Uterus (tissue), 2 donors: ENCODE results near the gene GPD1L.

ENCODE experiments used
- POLR2A ChIP-seq, 2 donors: fragments of 450-650 bp; IDR thresholded peaks; one replicate each; pipeline ENCODE4 v1.6.1; 2016; ENCODE audit warnings: antibody characterized with exemption in 2 of 2, mild to moderate bottlenecking in 1 of 2, moderate library complexity in 1 of 2
- TF ChIP-seq, protein P1 (sequence below), 4 experiments: fragments of 200-600 bp in 2 of 4; fragments of 450-650 bp in 2 of 4; sonication (generic) in 2 of 4; IDR thresholded peaks; one replicate each; pipeline ENCODE4 v1.5.1; 2016 to 2019; ENCODE audit warnings: antibody characterized with exemption in 4 of 4, mild to moderate bottlenecking in 2 of 4, moderate library complexity in 1 of 4

DNA sequence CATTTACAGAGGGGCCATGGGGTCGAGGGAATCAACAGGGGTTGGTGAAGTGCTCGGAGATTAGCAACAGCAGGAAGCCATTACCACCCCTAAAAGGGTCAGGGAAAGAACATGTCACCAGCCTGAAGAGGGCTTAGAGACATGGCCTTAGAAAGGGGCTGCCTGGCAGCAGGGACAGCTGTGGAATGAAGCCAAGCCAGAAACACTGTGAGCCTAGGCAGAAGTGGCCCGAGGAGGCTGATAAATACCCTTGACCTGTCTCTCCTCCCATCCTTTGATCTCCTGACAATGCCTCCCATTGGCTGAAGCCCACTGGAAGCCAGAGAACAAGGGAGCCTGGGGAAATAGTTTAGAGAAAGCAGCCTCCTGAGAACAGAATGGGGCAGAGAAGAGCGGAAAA is 31.4 kb downstream of the GPD1L start:
- TF ChIP-seq, protein P1, sequence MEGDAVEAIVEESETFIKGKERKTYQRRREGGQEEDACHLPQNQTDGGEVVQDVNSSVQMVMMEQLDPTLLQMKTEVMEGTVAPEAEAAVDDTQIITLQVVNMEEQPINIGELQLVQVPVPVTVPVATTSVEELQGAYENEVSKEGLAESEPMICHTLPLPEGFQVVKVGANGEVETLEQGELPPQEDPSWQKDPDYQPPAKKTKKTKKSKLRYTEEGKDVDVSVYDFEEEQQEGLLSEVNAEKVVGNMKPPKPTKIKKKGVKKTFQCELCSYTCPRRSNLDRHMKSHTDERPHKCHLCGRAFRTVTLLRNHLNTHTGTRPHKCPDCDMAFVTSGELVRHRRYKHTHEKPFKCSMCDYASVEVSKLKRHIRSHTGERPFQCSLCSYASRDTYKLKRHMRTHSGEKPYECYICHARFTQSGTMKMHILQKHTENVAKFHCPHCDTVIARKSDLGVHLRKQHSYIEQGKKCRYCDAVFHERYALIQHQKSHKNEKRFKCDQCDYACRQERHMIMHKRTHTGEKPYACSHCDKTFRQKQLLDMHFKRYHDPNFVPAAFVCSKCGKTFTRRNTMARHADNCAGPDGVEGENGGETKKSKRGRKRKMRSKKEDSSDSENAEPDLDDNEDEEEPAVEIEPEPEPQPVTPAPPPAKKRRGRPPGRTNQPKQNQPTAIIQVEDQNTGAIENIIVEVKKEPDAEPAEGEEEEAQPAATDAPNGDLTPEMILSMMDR (IDR thresholded peaks at IDR 0.05), result no peak
- no peak for TF ChIP-seq POLR2A (IDR thresholded peaks at IDR 0.05)
